Neutrophil (primary cell): Measurements from ENCODE around the gene ZNF429.

ENCODE experiments used
- H3K27ac ChIP-seq: fragments of 200-600 bp; sonication (generic); 2 replicates; pipeline ENCODE4 v1.5.1; 2016; ENCODE audit warnings: mild to moderate bottlenecking, moderate library complexity
- H3K27me3 ChIP-seq: fragments of 200-600 bp; sonication (generic); 2 replicates; pipeline ENCODE4 v1.6.0; 2016; ENCODE audit warnings: mild to moderate bottlenecking
- H3K36me3 ChIP-seq: fragments of 200-600 bp; sonication (generic); 2 replicates; pipeline ENCODE4 v1.5.1; 2017
- H3K4me1 ChIP-seq, 2 experiments: fragments of 200-600 bp in 1 of 2; sonication (generic) in 1 of 2; 1 replicate in 1 of 2; 2 replicates in 1 of 2; pipeline versions ENCODE4 v1.5.1 to v1.6.1; 2013 to 2016; ENCODE audit warnings: low read depth in 1 of 2, low read length in 1 of 2, mild to moderate bottlenecking in 1 of 2, moderate library complexity in 1 of 2; ENCODE audit not compliant: control insufficient read depth in 1 of 2, insufficient read depth in 1 of 2
- H3K4me3 ChIP-seq, 2 experiments: fragments of 200-600 bp in 1 of 2; sonication (generic) in 1 of 2; 1 replicate in 1 of 2; 2 replicates in 1 of 2; pipeline ENCODE4 v1.5.1; 2013 to 2016; ENCODE audit warnings: low read depth in 1 of 2, low read length in 1 of 2, mild to moderate bottlenecking in 1 of 2, moderate library complexity in 1 of 2
- H3K9me3 ChIP-seq: fragments of 200-600 bp; sonication (generic); 2 replicates; pipeline ENCODE4 v1.5.1; 2016
- CTCF ChIP-seq: fragments of 200-600 bp; sonication (generic); IDR thresholded peaks from 2 replicates; pipeline ENCODE4 v1.5.1; 2016; ENCODE audit warnings: antibody characterized with exemption

Gene ZNF429

GRCh38 chr19:21505459-21506451 is at the start of gene ZNF429:
Gene ZNF429 (plus strand): TSS chr19:21505602. CDS start chr19:21505772, 170 bp downstream.
- H3K27ac ChIP-seq = peak within 1 kb of the TSS; percentile 97
- TF ChIP-seq CTCF = no peak
- peak within 1 kb of the TSS; percentile 74 to 77 for H3K4me3 ChIP-seq
- H3K36me3 ChIP-seq = no peaks in the 10 kb centered on the region
- no peaks in the 10 kb centered on the region for H3K9me3 ChIP-seq
- peaks cover 20 to 21% of the 10 kb centered on the region in 2 experiments for H3K4me1 ChIP-seq
- H3K27me3 ChIP-seq = no peaks in the 10 kb centered on the region

- no peaks in the 10 kb centered on the region for H3K27me3 ChIP-seq
- TF ChIP-seq CTCF = no peak
- no peak overlapping the region for H3K4me3 ChIP-seq
- H3K4me1 ChIP-seq = peaks cover 9 to 10% of the 10 kb centered on the region in 2 experiments
- H3K9me3 ChIP-seq = peaks cover 12% of the 10 kb centered on the region
- no peaks in the 10 kb centered on the region for H3K36me3 ChIP-seq
- H3K27ac ChIP-seq = no peak overlapping the region
Measured at GRCh38 chr19:21460686-21461085, 44.7 kb upstream of the ZNF429 start.

- Histone ChIP-seq H3K4me3 (no peak overlapping the region), H3K36me3 (no peaks in the 10 kb centered on the region), H3K27ac (no peak overlapping the region), H3K4me1 (peaks cover 9 to 10% of the 10 kb centered on the region in 2 experiments), H3K9me3 (peaks cover 10% of the 10 kb centered on the region), H3K27me3 (no peaks in the 10 kb centered on the region)
- TF ChIP-seq CTCF = no peak
Measured at GRCh38 chr19:21462540-21462939, 42.9 kb upstream of the ZNF429 start.

- Histone ChIP-seq H3K4me3 (peak overlapping the region; percentile 56 to 59), H3K9me3 (no peaks in the 10 kb centered on the region), H3K27me3 (no peaks in the 10 kb centered on the region), H3K27ac (no peak overlapping the region), H3K4me1 (peaks cover 9 to 10% of the 10 kb centered on the region in 2 experiments), H3K36me3 (no peaks in the 10 kb centered on the region)
- TF ChIP-seq CTCF = no peak
Measured at GRCh38 chr19:21463449-21464105, 41.8 kb upstream of the ZNF429 start.

GRCh38 chr19:21466627-21467026 is 38.8 kb upstream of the ZNF429 start:
- Histone ChIP-seq H3K27ac (no peak overlapping the region), H3K4me1 (peaks cover 9 to 10% of the 10 kb centered on the region in 2 experiments), H3K4me3 (no peak overlapping the region), H3K27me3 (no peaks in the 10 kb centered on the region), H3K36me3 (no peaks in the 10 kb centered on the region), H3K9me3 (no peaks in the 10 kb centered on the region)
- TF ChIP-seq CTCF = no peak
